Measurements from ENCODE around the gene UBE3A. TPM values are rescaled to one million over a fixed set of nuclear protein-coding genes. Genes with fewer than 3 reads are reported as not detected.

UBE3A gene
- total RNA-seq, 1 donor from 2014 or later = 118 TPM

- Mint-ChIP-seq H3K4me3 (ENCODE audit: low read depth) (no peak overlapping the region), H3K27ac (no peak overlapping the region), H3K4me1 (ENCODE audit: low read depth) (peaks cover 13% of the 10 kb centered on the region), H3K36me3 (ENCODE audit: insufficient read depth) (no peaks in the 10 kb centered on the region), H3K9me3 (ENCODE audit: low read depth) (no peaks in the 10 kb centered on the region), H3K27me3 (no peaks in the 10 kb centered on the region)
- TF ChIP-seq CTCF (IDR thresholded peaks at IDR 0.05; ENCODE audit: unreplicated experiment) = no peak
- no peak for DNase-seq (ENCODE audit: low spot score, unreplicated experiment)
Observed at GRCh38 chr15:25441111-25441510, 2.3 kb upstream of the UBE3A start.

- no peak for DNase-seq (ENCODE audit: low spot score, unreplicated experiment)
- Mint-ChIP-seq H3K9me3 (ENCODE audit: low read depth) (no peaks in the 10 kb centered on the region), H3K27me3 (no peaks in the 10 kb centered on the region), H3K27ac (peak overlapping the region; percentile 98), H3K36me3 (ENCODE audit: insufficient read depth) (peaks cover 2% of the 10 kb centered on the region), H3K4me3 (ENCODE audit: low read depth) (peak overlapping the region; percentile 86), H3K4me1 (ENCODE audit: low read depth) (peaks cover 22% of the 10 kb centered on the region)
- TF ChIP-seq CTCF (IDR thresholded peaks at IDR 0.05; ENCODE audit: unreplicated experiment) = no peak
Observed at GRCh38 chr15:25439369-25439836, 579 bp upstream of the UBE3A start.

- peaks cover 22% of the 10 kb centered on the region for H3K4me1 Mint-ChIP-seq (ENCODE audit: low read depth)
- peak overlapping the region; percentile 91 for H3K4me3 Mint-ChIP-seq (ENCODE audit: low read depth)
- no peaks in the 10 kb centered on the region for H3K9me3 Mint-ChIP-seq (ENCODE audit: low read depth)
- H3K27ac Mint-ChIP-seq = peak overlapping the region; percentile 99
- no peaks in the 10 kb centered on the region for H3K27me3 Mint-ChIP-seq
- H3K36me3 Mint-ChIP-seq (ENCODE audit: insufficient read depth) = peaks cover 2% of the 10 kb centered on the region
- peak; percentile 70 for DNase-seq (ENCODE audit: low spot score, unreplicated experiment)
- peak; percentile 62 for TF ChIP-seq CTCF (IDR thresholded peaks at IDR 0.05; ENCODE audit: unreplicated experiment)
Observed at GRCh38 chr15:25437777-25438600, 835 bp downstream of the UBE3A start.

GRCh38 chr15:25436707-25437106 lies 2.1 kb downstream of the UBE3A start:
- Mint-ChIP-seq H3K4me1 (ENCODE audit: low read depth) (peaks cover 25% of the 10 kb centered on the region), H3K27me3 (no peaks in the 10 kb centered on the region), H3K9me3 (ENCODE audit: low read depth) (no peaks in the 10 kb centered on the region), H3K27ac (peak overlapping the region; percentile 99), H3K4me3 (ENCODE audit: low read depth) (peak overlapping the region; percentile 91), H3K36me3 (ENCODE audit: insufficient read depth) (peaks cover 2% of the 10 kb centered on the region)
- no peak for DNase-seq (ENCODE audit: low spot score, unreplicated experiment)
- no peak for TF ChIP-seq CTCF (IDR thresholded peaks at IDR 0.05; ENCODE audit: unreplicated experiment)

GRCh38 chr15:25435474-25436243 lies 3.2 kb downstream of the UBE3A start:
- H3K36me3 Mint-ChIP-seq (ENCODE audit: insufficient read depth) = peaks cover 2% of the 10 kb centered on the region
- H3K4me3 Mint-ChIP-seq (ENCODE audit: low read depth) = peak overlapping the region; percentile 50
- no peak for TF ChIP-seq CTCF (IDR thresholded peaks at IDR 0.05; ENCODE audit: unreplicated experiment)
- H3K27me3 Mint-ChIP-seq = no peaks in the 10 kb centered on the region
- no peaks in the 10 kb centered on the region for H3K9me3 Mint-ChIP-seq (ENCODE audit: low read depth)
- H3K27ac Mint-ChIP-seq = no peak overlapping the region
- peaks cover 25% of the 10 kb centered on the region for H3K4me1 Mint-ChIP-seq (ENCODE audit: low read depth)
- DNase-seq (ENCODE audit: low spot score, unreplicated experiment) = no peak
